ENCODE data around the gene ITPKB. TPM values are rescaled to one million over a fixed set of nuclear protein-coding genes. Genes with fewer than 3 reads are reported as not detected.
"Not testable (repeated sequence)": the region's sequence is repeated elsewhere in the genome, so short reads cannot be mapped to it uniquely, and the experiment has no call there.

Gene ITPKB
- total RNA-seq, 1 donor: 6.2 TPM

DNA sequence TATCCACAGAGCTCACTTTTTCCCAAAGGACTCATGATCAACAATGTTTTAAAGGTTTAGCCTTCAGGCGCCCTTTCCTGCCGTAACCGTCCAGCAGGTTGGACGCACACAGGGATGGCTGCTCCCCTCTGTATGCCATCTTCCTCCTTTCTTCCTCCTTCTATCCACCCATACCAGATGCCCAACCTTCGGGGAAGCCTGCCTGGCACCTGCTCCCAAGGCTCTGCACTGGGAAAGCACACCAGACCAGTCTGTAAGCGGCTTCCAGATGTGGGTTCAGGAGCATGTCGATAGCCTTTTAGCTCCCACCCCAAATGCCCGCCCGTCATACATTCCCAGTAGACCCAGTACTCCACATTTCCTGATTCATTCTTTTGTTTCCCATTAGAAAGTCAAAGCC, 137.6 kb downstream of the ITPKB start:
- peak; percentile 36 for DNase-seq (ENCODE audit: insufficient read length, low spot score, missing footprints)
- Histone ChIP-seq H3K79me2 (ENCODE audit: insufficient read depth, low read length) (no peaks in the 10 kb centered on the region), H3K9me3 (ENCODE audit: low read depth, low read length) (no peaks in the 10 kb centered on the region), H3K4me2 (ENCODE audit: insufficient read depth, low read length) (no peak overlapping the region), H3K27me3 (ENCODE audit: insufficient read depth, low read length) (no peaks in the 10 kb centered on the region), H3K4me3 (ENCODE audit: insufficient read depth, low read length) (no peak overlapping the region), H3K27ac (ENCODE audit: low read depth, low read length) (no peak overlapping the region), H3K36me3 (ENCODE audit: insufficient read depth, low read length) (no peaks in the 10 kb centered on the region), H4K20me1 (ENCODE audit: insufficient read depth, low read length) (no peaks in the 10 kb centered on the region), H2AFZ (ENCODE audit: low read length) (no peak overlapping the region), H3K4me1 (ENCODE audit: insufficient read depth, low read length) (peaks cover 14% of the 10 kb centered on the region)
- TF ChIP-seq, protein P1, sequence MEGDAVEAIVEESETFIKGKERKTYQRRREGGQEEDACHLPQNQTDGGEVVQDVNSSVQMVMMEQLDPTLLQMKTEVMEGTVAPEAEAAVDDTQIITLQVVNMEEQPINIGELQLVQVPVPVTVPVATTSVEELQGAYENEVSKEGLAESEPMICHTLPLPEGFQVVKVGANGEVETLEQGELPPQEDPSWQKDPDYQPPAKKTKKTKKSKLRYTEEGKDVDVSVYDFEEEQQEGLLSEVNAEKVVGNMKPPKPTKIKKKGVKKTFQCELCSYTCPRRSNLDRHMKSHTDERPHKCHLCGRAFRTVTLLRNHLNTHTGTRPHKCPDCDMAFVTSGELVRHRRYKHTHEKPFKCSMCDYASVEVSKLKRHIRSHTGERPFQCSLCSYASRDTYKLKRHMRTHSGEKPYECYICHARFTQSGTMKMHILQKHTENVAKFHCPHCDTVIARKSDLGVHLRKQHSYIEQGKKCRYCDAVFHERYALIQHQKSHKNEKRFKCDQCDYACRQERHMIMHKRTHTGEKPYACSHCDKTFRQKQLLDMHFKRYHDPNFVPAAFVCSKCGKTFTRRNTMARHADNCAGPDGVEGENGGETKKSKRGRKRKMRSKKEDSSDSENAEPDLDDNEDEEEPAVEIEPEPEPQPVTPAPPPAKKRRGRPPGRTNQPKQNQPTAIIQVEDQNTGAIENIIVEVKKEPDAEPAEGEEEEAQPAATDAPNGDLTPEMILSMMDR (IDR thresholded peaks at IDR 0.05; ENCODE audit: extremely low read depth, low read depth, low read length): no peak

GRCh38 chr1:226600254-226600653, 138.8 kb downstream of the ITPKB start:
- no peaks in the 10 kb centered on the region for H3K79me2 ChIP-seq (ENCODE audit: insufficient read depth, low read length)
- peak; percentile 64 for DNase-seq (ENCODE audit: insufficient read length, low spot score, missing footprints)
- no peak overlapping the region for H3K27ac ChIP-seq (ENCODE audit: low read depth, low read length)
- TF ChIP-seq, protein P1 (IDR thresholded peaks at IDR 0.05; ENCODE audit: extremely low read depth, low read depth, low read length): no peak
- H3K4me2 ChIP-seq (ENCODE audit: insufficient read depth, low read length): no peak overlapping the region
- no peak overlapping the region for H2AFZ ChIP-seq (ENCODE audit: low read length)
- H3K36me3 ChIP-seq (ENCODE audit: insufficient read depth, low read length): no peaks in the 10 kb centered on the region
- no peak overlapping the region for H3K4me3 ChIP-seq (ENCODE audit: insufficient read depth, low read length)
- no peaks in the 10 kb centered on the region for H4K20me1 ChIP-seq (ENCODE audit: insufficient read depth, low read length)
- H3K4me1 ChIP-seq (ENCODE audit: insufficient read depth, low read length): peaks cover 14% of the 10 kb centered on the region
- no peaks in the 10 kb centered on the region for H3K9me3 ChIP-seq (ENCODE audit: low read depth, low read length)
- H3K27me3 ChIP-seq (ENCODE audit: insufficient read depth, low read length): no peaks in the 10 kb centered on the region

DNA sequence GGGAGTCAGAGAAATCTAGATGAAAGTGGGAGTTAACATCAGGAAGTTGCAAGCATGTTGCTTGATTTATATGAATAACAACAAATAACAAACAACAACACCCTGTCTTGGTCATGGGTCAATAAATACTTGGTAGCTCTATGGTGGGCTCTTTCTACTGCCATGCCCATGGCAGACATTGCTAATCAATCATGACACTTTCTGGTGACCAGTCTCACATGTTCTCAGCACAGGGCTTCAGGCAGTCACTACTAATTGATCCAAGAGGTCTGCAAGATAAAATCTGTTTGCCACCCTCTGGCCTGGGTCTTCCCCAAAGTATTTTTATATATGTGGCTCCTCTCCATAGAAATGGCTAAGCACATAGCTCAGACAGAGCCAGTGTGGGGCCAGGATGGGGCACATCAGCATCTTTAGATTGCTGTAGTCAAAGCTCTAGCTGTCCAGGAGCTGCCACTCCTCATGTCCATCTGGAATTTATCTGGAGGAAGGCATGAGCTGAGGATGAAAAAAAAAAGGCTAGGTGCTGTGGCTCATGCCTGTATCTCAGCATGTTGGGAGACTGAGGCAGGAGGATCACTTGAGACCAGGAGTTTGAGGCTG, 139.3 kb downstream of the ITPKB start:
- TF ChIP-seq, protein P1 (IDR thresholded peaks at IDR 0.05; ENCODE audit: extremely low read depth, low read depth, low read length): no peak
- H3K4me3 ChIP-seq (ENCODE audit: insufficient read depth, low read length): no peak overlapping the region
- no peaks in the 10 kb centered on the region for H3K9me3 ChIP-seq (ENCODE audit: low read depth, low read length)
- H3K27me3 ChIP-seq (ENCODE audit: insufficient read depth, low read length): no peaks in the 10 kb centered on the region
- no peak overlapping the region for H3K27ac ChIP-seq (ENCODE audit: low read depth, low read length)
- H3K79me2 ChIP-seq (ENCODE audit: insufficient read depth, low read length): no peaks in the 10 kb centered on the region
- no peaks in the 10 kb centered on the region for H4K20me1 ChIP-seq (ENCODE audit: insufficient read depth, low read length)
- H3K4me1 ChIP-seq (ENCODE audit: insufficient read depth, low read length): peaks cover 14% of the 10 kb centered on the region
- no peak overlapping the region for H2AFZ ChIP-seq (ENCODE audit: low read length)
- peak; percentile 73 for DNase-seq (ENCODE audit: insufficient read length, low spot score, missing footprints)
- no peaks in the 10 kb centered on the region for H3K36me3 ChIP-seq (ENCODE audit: insufficient read depth, low read length)
- H3K4me2 ChIP-seq (ENCODE audit: insufficient read depth, low read length): no peak overlapping the region

DNA sequence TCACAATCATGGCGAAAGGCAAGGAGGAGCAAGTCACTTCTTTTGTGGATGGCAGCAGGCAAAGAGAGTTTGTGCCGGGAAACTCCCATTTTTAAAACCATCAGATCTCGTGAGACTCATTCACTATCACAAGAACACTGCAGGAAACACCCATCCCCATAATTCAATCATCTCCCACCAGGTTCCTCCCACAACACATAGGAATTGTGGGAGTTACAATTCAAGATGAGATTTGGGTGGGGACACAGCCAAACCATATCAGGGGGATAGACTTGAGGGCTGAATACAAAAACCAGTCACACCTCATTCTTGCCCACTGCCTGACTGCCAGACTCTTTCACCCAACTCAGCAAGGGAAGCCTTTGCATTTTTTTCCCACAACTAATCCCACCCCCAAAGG, 140.1 kb downstream of the ITPKB start:
- H3K27me3 ChIP-seq (ENCODE audit: insufficient read depth, low read length); H3K79me2 ChIP-seq (ENCODE audit: insufficient read depth, low read length); H3K27ac ChIP-seq (ENCODE audit: low read depth, low read length); H3K36me3 ChIP-seq (ENCODE audit: insufficient read depth, low read length); H2AFZ ChIP-seq (ENCODE audit: low read length); DNase-seq (ENCODE audit: insufficient read length, low spot score, missing footprints); H3K4me3 ChIP-seq (ENCODE audit: insufficient read depth, low read length); H3K4me2 ChIP-seq (ENCODE audit: insufficient read depth, low read length); H3K9me3 ChIP-seq (ENCODE audit: low read depth, low read length); H4K20me1 ChIP-seq (ENCODE audit: insufficient read depth, low read length): not testable (repeated sequence)
- H3K4me1 ChIP-seq (ENCODE audit: insufficient read depth, low read length): peaks cover 14% of the 10 kb centered on the region
